K562 (cell line): ENCODE data around the gene HNRNPA3. TPM values are rescaled to one million over a fixed set of nuclear protein-coding genes. Genes with fewer than 3 reads are reported as not detected.

ENCODE experiments used
- BRD9 ChIP-seq: fragments of 450-650 bp; IDR thresholded peaks from 2 replicates; pipeline ENCODE4 v1.6.1; 2018; ENCODE audit warnings: low read depth; ENCODE audit not compliant: partially characterized antibody
- FIP1L1 ChIP-seq: fragments of 200-400 bp; formaldehyde crosslinking; IDR thresholded peaks from 2 replicates; pipeline ENCODE4 v1.6.1; 2018; ENCODE audit warnings: mild to moderate bottlenecking, low read depth, low read length; ENCODE audit not compliant: poor library complexity, severe bottlenecking
- FOXA3 ChIP-seq, 2 experiments: fragments of 450-650 bp in 1 of 2; sonication (generic) in 1 of 2; formaldehyde crosslinking; IDR thresholded peaks in 1 of 2; conservative IDR thresholded peaks in 1 of 2; 2 replicates each; pipeline versions ENCODE4 v1.4.0 to v1.8.0; 2020 to 2022; ENCODE audit warnings: mild to moderate bottlenecking in 2 of 2, missing genetic modification reagents in 1 of 2
- FOXK2 ChIP-seq, 2 experiments: fragments of 450-650 bp; IDR thresholded peaks in 1 of 2; conservative IDR thresholded peaks in 1 of 2; 2 replicates each; pipeline ENCODE4 v1.6.1; 2016; ENCODE audit warnings: low read depth in 2 of 2, mild to moderate bottlenecking in 1 of 2
- ID3 ChIP-seq, 2 experiments: fragments of 250-450 bp in 1 of 2; fragments of 450-650 bp in 1 of 2; sonication (Bioruptor Pico) in 1 of 2; IDR thresholded peaks; 2 replicates each; pipeline versions ENCODE4 v1.6.1 to v1.8.0; 2016 to 2021; ENCODE audit warnings: mild to moderate bottlenecking in 2 of 2, moderate library complexity in 2 of 2, missing compliant biosample characterization in 1 of 2, missing genetic modification characterization in 1 of 2
- IRF9 ChIP-seq: fragments of 450-650 bp; IDR thresholded peaks from 2 replicates; pipeline ENCODE4 v1.6.1; 2016; ENCODE audit warnings: missing biosample characterization, missing genetic modification characterization
- JUNB ChIP-seq: fragments of 450-650 bp; formaldehyde crosslinking; conservative IDR thresholded peaks from 2 replicates; pipeline ENCODE4 v1.4.0; 2020; ENCODE audit warnings: mild to moderate bottlenecking
- KDM2B ChIP-seq: fragments of 250-450 bp; sonication (Bioruptor Pico); IDR thresholded peaks from 2 replicates; pipeline ENCODE4 v1.8.0; 2021; ENCODE audit warnings: mild to moderate bottlenecking, moderate library complexity
- PHB2 ChIP-seq: fragments of 450-650 bp; IDR thresholded peaks from 2 replicates; pipeline ENCODE4 v1.6.1; 2017; ENCODE audit warnings: low read depth
- RBM25 ChIP-seq: fragments of 200-400 bp; formaldehyde crosslinking; IDR thresholded peaks from 2 replicates; pipeline ENCODE4 v1.6.1; 2018; ENCODE audit warnings: low read length, low read depth, moderate library complexity; ENCODE audit not compliant: severe bottlenecking
- SIN3B ChIP-seq: fragments of 450-650 bp; IDR thresholded peaks from 2 replicates; pipeline ENCODE4 v1.6.1; 2017; ENCODE audit warnings: low read depth, mild to moderate bottlenecking, moderate library complexity
- SMARCB1 ChIP-seq: IDR thresholded peaks from 2 replicates; pipeline ENCODE4 v1.6.1; 2011; ENCODE audit warnings: improper control_type of control experiment, low read depth; ENCODE audit not compliant: insufficient read length
- SMC3 ChIP-seq: conservative IDR thresholded peaks from 2 replicates; pipeline ENCODE4 v1.6.1; 2011; ENCODE audit warnings: low read depth, low read length, improper control_type of control experiment; ENCODE audit not compliant: insufficient read depth
- SNAPC5 ChIP-seq: fragments of 250-450 bp; sonication (Bioruptor Pico); IDR thresholded peaks from 2 replicates; pipeline ENCODE4 v1.8.0; 2021; ENCODE audit warnings: moderate library complexity, mild to moderate bottlenecking, inconsistent platforms
- SRSF7 ChIP-seq: fragments of 200-400 bp; formaldehyde crosslinking; optimal IDR thresholded peaks from 2 replicates; pipeline ENCODE3; 2017; ENCODE audit warnings: mild to moderate bottlenecking, low read depth, low read length
- TSHZ1 ChIP-seq: fragments of 250-450 bp; sonication (Bioruptor Pico); IDR thresholded peaks from 2 replicates; pipeline ENCODE4 v1.4.0; 2020; ENCODE audit warnings: mild to moderate bottlenecking, moderate library complexity
- UBTF ChIP-seq, 2 experiments: IDR thresholded peaks; 2 replicates each; pipeline ENCODE4 v1.6.1; 2012; ENCODE audit warnings: improper control_type of control experiment in 2 of 2, low read depth in 2 of 2, low read length in 2 of 2, borderline replicate concordance in 1 of 2
- ZNF224 ChIP-seq: sonication (generic); formaldehyde crosslinking; IDR thresholded peaks from 2 replicates; pipeline ENCODE4 v1.8.0; 2022; ENCODE audit warnings: mild to moderate bottlenecking, missing genetic modification reagents
- ZNF436 ChIP-seq: fragments of 250-450, 450-650 bp; sonication (Bioruptor Pico); formaldehyde crosslinking; IDR thresholded peaks from 2 replicates; pipeline ENCODE4 v1.7.0; 2020; ENCODE audit warnings: mild to moderate bottlenecking
- ZNF830 ChIP-seq: fragments of 250-450 bp; sonication (Bioruptor Pico); IDR thresholded peaks from 2 replicates; pipeline ENCODE4 v1.5.0; 2021; ENCODE audit warnings: mild to moderate bottlenecking
- polyA plus RNA-seq, 8 experiments: library from polyadenylated mRNA; depleted of rRNA in 4 of 8; stranded (reverse) in 5 of 8; unstranded in 3 of 8; fragments of >200 nt; fragmentation: Nextera tagmentation in 2 of 8; fragmentation: Illumina TruSeq in 1 of 8; extraction: Ambion mirVana in 2 of 8; extraction: Trizol in 1 of 8; gene quantifications; 2 replicates each; pipeline versions ENCODE4 v1.2.1 to v1.2.3, GENCODE V29; 2011 to 2014; ENCODE audit warnings: inconsistent platforms in 1 of 8, missing spikeins in 1 of 8
- total RNA-seq, 7 experiments: library from RNA; depleted of rRNA in 6 of 7; stranded (reverse); fragments of >200 nt in 6 of 7; fragmentation: Illumina TruSeq in 2 of 7; extraction: Trizol in 2 of 7; gene quantifications; 2 replicates each; pipeline versions ENCODE4 v1.2.1 to v1.2.3, GENCODE V29; 2011 to 2021; ENCODE audit warnings: low replicate concordance in 1 of 7

Gene HNRNPA3
- total and polyA plus RNA-seq, 9 of the 15 experiments (the other 6 are each of a cell fraction or from before 2014, with no cell fraction given) = 72.8 to 428 (median 192) TPM

GRCh38 chr2:177264209-177264692, 51.7 kb downstream of the HNRNPA3 start (continued):
- TF ChIP-seq UBTF (IDR thresholded peaks at IDR 0.05; ENCODE audit: borderline replicate concordance in 1 of 2, low read depth in 2 of 2, low read length in 2 of 2) (no peak), SNAPC5 (CRISPR knock-in tag) (no peak), ZNF224 (CRISPR knock-in tag) (no peak), FOXA3 (CRISPR knock-in tag; conservative IDR thresholded peaks at IDR 0.05 in 1 of 2, IDR thresholded peaks at IDR 0.05 in 1 of 2) (0 out of 4 replicates have a peak, but pooled peaks of 1 of the 2 experiments have one; percentile 42), JUNB (no peak), RBM25 (peak; percentile 39), SRSF7 (no peak), FIP1L1 (peak; percentile 77), IRF9 (tag) (no peak), SMARCB1 (no peak), PHB2 (no peak), BRD9 (no peak), ZNF830 (CRISPR knock-in tag) (no peak), ID3 (CRISPR knock-in tag; IDR thresholded peaks at IDR 0.05) (no peak), ID3 (tag; IDR thresholded peaks at IDR 0.05) (0 out of 2 replicates have a peak, but pooled peaks have one; percentile 30), FOXK2 (conservative IDR thresholded peaks at IDR 0.05 in 1 of 2, IDR thresholded peaks at IDR 0.05 in 1 of 2; ENCODE audit: low read depth in 2 of 2) (no peak), TSHZ1 (CRISPR knock-in tag) (no peak), SMC3 (0 out of 2 replicates have a peak, but pooled peaks have one; percentile 4), KDM2B (CRISPR knock-in tag) (peak; percentile 1; the same call in 1 of the 2 replicates), SIN3B (peak; percentile 74; the same call in 1 of the 2 replicates), ZNF436 (CRISPR knock-in tag) (no peak)
